GM19193 (cell line): Measurements from ENCODE around the gene TYMP.

Experiments used
- POLR2A ChIP-seq: IDR thresholded peaks from 4 replicates; pipeline ENCODE4 v1.6.1; 2011; ENCODE audit not compliant: insufficient read depth, insufficient read length; ENCODE audit errors: extremely low read depth

Gene TYMP

GRCh38 chr22:50497093-50497492 lies 32.7 kb downstream of the TYMP start:
- no peak for TF ChIP-seq POLR2A

- no peak for TF ChIP-seq POLR2A
These were observed 39.1 kb downstream of the TYMP start for GRCh38 chr22:50490531-50491308.

GRCh38 chr22:50489363-50490243 lies 40.2 kb downstream of the TYMP start:
- TF ChIP-seq POLR2A, result no peak

- TF ChIP-seq POLR2A, result no peak
These were observed 40.9 kb downstream of the TYMP start for GRCh38 chr22:50488886-50489285.

GRCh38 chr22:50488006-50488677 lies 41.7 kb downstream of the TYMP start:
- no peak for TF ChIP-seq POLR2A

GRCh38 chr22:50487290-50488005 lies 42.4 kb downstream of the TYMP start:
- no peak for TF ChIP-seq POLR2A

GRCh38 chr22:50486561-50487289 lies 43.1 kb downstream of the TYMP start, which contains the start of gene MIOX:
TSS of gene MIOX (plus strand) at chr22:50486859. CDS start at chr22:50486898, 39 bp downstream.
- TF ChIP-seq POLR2A, result no peak

GRCh38 chr22:50485221-50486131 lies 44.3 kb downstream of the TYMP start:
- TF ChIP-seq POLR2A, result no peak

GRCh38 chr22:50483977-50484853 lies 45.6 kb downstream of the TYMP start:
- TF ChIP-seq POLR2A, result no peak

- TF ChIP-seq POLR2A, result no peak
These were observed 46.3 kb downstream of the TYMP start for GRCh38 chr22:50483556-50483955.

- TF ChIP-seq POLR2A, result no peak
These were observed 46.7 kb downstream of the TYMP start for GRCh38 chr22:50483106-50483505.
